NCI-H2107 (cell line): ENCODE results near the gene DNAI2.

ENCODE experiments used
- DNase-seq: peaks from one replicate; lab custom pipeline; 2025; lab: John Stamatoyannopoulos, UW

The DNAI2 gene

DNA sequence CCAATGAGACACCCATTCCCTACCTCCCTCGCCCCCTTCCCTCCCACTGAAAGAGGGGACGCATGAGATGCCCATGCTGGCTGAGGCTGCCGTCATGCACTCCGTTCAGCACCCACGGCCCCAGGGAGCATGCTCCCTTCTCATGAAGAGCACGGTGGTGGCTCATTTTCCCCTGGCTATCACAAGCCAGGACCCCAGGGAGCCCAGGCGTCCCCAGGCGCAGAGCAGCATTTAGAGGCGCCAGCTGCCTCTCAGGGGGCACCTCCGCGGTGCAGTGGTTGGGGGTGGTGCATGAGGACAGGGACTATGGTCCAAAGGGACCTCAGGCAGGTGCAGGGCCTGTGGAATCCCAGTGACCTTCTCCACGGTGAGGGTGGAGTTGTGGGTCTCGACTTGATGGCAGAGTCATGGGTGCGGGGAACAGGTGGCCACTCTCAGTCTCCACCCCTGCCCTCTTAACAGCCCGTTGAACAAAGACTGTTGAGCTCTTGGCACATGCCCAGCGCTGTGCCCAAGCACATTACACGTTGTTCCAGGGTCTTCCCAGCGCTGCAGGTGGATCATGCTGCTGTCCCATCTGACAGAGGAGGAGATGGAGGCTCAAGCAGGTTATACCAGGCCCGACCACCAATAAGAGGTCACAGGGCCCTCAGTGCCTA is 65.6 kb downstream of the DNAI2 start:
- DNase-seq: peak; percentile 63

- DNase-seq: peak; percentile 36
Measured at GRCh38 chr17:74340470-74341023, 66.5 kb downstream of the DNAI2 start.

- DNase-seq: no peak
Measured at GRCh38 chr17:74342224-74342623, 68.2 kb downstream of the DNAI2 start.

DNA sequence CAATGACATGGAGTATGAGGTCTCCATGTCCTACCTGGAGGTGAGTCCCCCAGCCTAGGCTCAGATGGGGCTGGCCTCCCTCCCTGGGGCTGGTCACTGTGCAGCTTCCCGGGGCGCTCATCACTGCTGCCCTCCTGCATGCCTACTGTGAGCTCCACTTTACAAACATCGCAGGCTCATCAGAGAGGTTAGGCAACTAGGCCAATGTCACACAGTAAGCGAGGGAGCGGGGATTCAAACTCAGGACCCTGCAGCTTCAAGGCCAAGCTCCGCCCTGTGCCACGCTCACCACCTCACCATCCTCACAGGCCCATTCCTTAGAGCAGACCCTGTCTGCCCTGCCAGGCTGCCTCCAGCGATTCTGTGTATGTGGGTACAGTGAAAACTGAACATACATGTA is 69.1 kb downstream of the DNAI2 start:
- no peak for DNase-seq

DNA sequence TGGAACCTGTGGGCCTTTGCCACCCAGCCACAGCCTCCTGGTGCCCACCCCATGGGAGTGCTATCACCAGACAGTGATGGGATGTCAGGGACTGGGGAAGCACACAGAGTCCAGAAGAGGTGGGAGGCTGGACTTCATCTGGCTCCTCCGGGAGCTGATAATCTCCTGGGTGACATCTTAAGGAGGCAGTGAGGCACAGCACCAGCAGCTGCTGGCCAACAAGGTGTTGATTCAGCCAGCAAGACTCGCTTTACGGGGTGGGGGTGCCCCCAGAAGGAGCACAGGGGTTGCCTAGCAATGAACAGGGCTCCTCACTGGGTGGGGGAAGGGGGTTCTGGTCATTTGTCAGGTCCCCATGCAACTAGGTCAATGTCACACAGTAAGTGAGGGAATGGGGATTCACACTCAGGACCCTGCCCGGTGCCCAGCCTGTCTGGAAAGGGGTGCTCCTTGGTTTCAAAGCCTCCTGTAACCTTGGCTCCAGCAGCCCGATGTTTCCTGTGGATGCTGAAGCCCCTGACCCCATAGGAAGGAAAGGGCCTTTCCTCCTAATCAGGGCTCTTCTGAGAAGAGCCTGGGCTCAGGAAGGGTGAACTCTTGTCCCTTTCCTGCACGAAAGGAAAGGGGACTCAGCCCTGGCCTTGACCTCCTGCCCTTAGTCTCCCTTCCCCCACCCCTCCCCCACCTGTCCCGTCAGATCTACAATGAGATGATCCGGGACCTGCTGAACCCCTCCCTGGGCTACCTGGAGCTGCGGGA is 69.7 kb downstream of the DNAI2 start:
- no peak for DNase-seq

GRCh38 chr17:74344658-74345057 is 70.6 kb downstream of the DNAI2 start:
- DNase-seq: no peak

DNA sequence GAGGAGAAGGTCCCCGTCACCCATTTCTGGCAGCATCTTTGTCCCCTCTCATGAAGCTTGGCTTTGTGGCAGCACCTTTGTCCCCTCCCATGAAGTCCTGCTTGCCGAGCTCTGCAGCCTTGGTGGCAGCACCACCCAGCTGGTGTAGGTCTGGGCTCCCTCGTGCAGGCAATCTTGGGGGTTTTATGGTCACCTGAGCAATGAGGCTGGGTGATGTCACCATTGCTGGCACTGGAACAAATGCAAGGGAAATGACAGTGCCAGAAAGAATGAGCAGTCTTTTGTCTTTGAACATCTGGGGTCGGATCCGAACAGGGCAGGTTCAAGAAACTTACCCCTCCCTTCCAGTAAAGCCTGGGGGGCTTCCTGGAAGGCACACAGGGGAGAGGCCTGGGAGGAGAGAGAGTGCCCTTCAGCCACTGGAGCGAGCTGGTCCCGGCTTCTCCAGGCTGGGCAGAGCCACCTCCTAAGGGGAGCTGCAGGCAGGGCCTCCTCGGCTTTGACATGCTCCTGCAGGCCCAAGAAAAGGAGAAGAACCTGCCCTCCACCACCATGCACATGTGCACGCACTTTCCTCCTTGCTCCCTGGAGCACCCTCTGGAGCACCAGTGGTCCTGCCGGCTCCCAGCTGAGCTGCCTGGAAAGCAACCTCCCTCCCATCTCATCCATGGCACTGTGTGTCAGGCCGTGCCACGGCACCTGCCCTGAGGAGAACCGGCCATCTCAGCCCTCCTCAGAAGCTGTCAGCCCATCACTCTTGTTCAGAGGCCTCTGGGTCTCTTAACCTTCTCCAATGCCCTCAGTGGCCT is 71.6 kb downstream of the DNAI2 start:
- DNase-seq: no peak

DNA sequence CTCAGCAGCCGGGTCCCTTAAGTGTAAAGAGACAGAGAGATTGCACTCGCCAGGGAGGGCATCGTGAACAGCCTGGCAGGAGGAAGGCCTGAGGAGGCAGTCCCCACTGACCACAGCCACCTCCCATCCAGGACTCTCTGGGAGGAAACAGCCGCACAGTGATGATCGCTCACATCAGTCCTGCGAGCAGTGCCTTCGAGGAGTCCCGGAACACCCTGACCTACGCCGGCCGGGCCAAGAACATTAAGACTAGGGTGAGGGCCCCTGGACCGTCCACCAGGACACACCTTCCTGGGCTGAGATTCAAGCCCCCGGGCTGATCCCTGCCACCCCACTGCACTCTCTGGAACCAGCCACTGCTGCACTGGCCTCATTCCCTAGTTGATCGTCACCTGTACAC is 73.6 kb downstream of the DNAI2 start:
- no peak for DNase-seq

DNA sequence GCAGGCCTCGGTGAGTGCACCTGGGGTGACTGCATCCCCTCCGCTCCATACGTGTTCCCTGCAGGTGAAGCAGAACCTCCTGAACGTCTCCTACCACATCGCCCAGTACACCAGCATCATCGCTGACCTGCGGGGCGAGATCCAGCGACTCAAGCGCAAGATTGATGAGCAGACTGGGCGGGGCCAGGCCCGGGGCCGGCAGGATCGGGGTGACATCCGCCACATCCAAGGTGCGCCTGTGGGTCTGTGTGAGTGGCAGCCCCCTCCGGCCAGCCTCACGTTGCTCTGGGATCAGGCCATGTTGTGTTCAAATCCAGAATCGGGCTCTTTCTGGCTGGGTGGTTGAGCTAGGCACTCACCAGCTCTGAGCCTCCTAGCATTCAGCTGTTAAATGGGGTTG is 75.1 kb downstream of the DNAI2 start:
- DNase-seq: no peak

- no peak for DNase-seq
Measured at GRCh38 chr17:74350486-74350885, 76.5 kb downstream of the DNAI2 start.

DNA sequence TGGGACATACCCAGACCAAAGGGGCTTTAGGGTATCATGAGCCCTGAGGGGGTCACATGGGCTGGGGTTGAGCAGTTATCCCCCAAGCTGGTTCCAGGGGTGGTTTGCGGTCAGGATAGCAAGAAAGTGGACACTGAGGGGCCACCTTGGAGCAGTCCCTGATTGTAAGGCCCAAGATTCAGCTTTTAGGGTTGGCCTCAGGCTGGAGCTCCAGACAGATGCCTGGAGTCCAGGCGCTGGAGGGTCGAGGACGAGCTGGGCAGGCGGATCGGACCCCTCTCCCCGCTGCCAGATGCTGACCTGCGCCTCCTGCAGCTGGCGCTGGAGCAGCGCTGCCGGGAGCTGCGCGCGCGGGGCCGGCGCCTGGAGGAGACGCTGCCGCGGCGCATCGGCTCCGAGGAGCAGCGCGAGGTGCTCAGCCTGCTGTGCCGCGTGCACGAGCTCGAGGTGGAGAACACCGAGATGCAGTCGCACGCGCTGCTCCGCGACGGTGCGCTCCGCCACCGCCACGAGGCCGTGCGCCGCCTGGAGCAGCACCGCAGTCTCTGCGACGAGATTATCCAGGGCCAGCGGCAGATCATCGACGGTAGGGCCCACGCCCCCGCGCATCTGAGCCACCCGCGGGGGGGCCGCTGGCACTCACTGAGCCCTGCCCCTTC is 77.6 kb downstream of the DNAI2 start:
- DNase-seq: no peak

DNA sequence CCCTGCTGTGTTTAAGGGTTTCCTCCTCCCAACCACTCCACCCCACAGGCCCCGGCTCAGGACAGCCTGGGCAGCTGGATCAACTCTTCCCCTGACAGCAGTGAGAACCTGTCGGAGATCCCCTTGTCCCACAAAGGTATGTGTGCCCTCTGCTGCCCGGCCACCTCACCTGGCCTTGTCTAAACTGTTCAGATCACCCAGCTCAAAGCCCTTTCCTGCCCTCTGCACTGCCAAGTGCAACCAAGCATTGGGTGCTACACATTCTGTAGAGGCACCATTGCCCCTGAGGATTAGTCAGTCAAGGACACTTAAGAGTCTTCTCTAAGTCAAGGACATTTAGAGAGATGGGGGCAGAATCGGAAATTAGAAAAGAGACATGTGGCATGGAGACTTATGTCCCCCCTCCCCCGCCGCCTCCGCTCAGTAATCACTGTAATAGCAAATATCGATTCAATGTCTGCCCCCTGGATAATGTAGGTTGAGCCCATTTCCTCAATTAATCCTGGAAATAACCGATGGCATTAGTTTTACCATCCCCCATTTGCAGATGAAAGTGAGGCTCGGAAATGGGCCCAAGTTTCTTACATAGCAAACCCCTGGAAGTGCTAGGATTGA is 79.5 kb downstream of the DNAI2 start:
- no peak for DNase-seq

DNA sequence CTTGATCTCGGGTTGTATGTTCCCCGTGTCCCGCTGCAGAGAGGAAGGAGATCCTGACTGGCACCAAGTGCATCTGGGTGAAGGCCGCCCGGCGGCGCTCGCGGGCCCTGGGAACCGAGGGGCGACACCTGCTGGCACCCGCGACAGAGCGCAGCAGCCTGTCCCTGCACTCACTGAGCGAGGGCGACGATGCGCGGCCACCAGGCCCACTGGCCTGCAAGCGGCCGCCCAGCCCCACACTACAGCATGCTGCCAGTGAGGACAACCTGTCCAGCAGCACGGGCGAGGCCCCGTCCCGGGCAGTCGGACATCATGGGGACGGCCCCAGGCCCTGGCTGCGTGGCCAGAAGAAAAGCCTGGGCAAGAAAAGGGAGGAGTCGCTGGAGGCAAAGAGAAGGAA is 80.1 kb downstream of the DNAI2 start:
- DNase-seq: no peak

- no peak for DNase-seq
Measured at GRCh38 chr17:74354561-74354960, 80.5 kb downstream of the DNAI2 start.

- DNase-seq: no peak
Measured at GRCh38 chr17:74355065-74355464, 81.0 kb downstream of the DNAI2 start.

DNA sequence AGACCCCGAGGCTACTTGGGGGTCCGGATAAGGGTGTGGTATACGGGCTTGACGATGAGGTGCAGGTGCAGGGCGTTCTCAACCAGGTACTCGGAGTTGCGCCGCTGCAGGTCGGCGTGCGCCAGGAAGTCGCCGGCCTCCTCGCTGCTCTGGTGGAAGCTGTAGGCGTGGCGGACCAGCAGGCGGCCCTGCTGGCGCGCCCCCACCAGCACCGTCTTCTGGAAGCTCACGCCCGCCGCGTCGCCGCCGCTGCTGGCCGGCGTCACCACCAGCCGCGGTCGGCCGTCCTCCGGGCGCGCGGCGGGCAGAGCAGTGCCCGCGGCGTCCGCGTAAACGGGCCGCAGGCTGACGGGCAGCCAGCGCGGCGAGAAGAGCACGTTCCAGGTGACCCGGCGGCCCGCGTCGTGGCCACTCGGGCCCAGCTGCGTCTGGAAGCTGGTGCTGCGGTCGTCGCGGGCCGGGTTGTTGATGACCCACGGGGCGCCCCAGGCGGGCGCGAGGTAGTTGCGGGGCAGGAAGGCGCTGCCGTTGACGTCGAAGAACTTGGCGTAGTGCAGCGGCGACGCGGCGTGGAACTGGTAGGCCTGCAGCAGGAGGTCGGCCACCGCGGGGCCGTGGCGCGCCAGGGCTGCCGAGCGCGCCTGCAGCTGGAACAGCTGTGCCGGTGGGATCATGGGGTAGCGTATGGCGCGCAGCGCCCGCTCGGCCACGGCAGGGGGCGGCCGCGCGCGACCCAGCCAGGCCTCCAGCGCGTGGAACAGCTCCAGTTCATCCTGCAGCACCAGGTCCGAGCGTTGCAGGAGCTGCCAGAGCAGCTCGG is 82.8 kb downstream of the DNAI2 start:
- DNase-seq: no peak

- no peak for DNase-seq
Measured at GRCh38 chr17:74357466-74357809, 83.4 kb downstream of the DNAI2 start.

- no peak for DNase-seq
Measured at GRCh38 chr17:74358697-74359096, 84.7 kb downstream of the DNAI2 start.

GRCh38 chr17:74359916-74360315 is 85.9 kb downstream of the DNAI2 start:
- DNase-seq: no peak

DNA sequence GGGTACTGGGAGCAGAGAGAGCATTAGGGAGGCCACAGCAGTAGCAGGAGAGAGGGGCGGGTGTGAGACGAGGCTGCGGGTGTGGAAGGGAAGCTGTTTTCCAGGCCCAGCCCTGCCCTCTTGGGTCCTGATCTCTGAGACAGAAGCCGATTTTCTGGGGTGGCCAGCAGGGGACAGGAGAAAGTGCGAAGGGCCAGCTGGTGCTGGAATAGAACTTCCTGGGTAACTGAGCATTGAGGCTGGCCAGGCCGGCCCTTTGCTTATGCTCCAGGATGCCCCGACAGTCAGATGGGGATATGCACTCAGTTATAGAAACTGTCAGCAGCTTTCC is 86.8 kb downstream of the DNAI2 start:
- DNase-seq: no peak
